ENCODE measurements around the gene RPL22L1.
"Not testable (repeated sequence)": the region's sequence is repeated elsewhere in the genome, so short reads cannot be mapped to it uniquely, and the experiment has no call there.

The RPL22L1 gene

GRCh38 chr3:170877311-170877710 lies 7.3 kb upstream of the RPL22L1 start:
- not testable (repeated sequence) for DNase-seq

DNA sequence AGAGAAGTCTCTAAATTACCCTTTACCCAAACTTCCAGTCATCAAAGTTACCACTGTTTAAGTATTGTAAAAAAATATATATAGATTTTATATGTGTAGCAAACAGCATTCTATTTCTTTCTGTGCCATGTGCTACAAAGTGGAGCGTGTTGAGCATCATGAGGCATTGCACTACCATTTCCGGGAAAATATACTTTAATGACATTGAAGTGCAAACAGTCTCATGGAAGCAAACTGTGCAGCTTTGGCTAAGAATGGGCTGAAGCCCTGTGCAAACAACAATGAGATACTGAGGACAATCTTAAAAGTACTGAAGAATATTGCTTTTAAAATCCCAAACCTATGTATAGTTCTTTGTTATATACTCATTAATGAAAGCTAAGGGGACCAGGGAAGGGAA lies 6.5 kb upstream of the RPL22L1 start:
- no peak for DNase-seq

DNA sequence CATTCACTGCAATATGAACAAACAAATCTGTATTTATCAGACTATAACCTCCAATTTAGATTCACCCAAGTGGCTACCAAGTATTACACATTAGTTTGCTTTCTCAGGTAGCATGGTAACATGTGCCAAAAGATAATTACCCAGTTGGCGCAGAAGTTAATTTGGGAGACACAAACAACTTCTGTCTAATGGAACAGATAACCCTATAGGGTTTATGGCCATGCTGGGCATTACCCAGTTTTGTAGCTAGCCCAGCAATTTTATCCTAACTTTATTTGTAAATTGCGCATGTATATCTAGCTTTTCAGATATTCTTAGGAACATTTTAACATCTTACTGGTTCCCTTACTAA lies 780 bp downstream of the RPL22L1 start:
- DNase-seq: no peak

GRCh38 chr3:170868577-170869238 lies 1.3 kb downstream of the RPL22L1 start:
- DNase-seq: no peak

GRCh38 chr3:170867143-170867937 lies 2.7 kb downstream of the RPL22L1 start:
- no peak for DNase-seq

- DNase-seq: no peak
These were observed 3.5 kb downstream of the RPL22L1 start for GRCh38 chr3:170866499-170866898.

DNA sequence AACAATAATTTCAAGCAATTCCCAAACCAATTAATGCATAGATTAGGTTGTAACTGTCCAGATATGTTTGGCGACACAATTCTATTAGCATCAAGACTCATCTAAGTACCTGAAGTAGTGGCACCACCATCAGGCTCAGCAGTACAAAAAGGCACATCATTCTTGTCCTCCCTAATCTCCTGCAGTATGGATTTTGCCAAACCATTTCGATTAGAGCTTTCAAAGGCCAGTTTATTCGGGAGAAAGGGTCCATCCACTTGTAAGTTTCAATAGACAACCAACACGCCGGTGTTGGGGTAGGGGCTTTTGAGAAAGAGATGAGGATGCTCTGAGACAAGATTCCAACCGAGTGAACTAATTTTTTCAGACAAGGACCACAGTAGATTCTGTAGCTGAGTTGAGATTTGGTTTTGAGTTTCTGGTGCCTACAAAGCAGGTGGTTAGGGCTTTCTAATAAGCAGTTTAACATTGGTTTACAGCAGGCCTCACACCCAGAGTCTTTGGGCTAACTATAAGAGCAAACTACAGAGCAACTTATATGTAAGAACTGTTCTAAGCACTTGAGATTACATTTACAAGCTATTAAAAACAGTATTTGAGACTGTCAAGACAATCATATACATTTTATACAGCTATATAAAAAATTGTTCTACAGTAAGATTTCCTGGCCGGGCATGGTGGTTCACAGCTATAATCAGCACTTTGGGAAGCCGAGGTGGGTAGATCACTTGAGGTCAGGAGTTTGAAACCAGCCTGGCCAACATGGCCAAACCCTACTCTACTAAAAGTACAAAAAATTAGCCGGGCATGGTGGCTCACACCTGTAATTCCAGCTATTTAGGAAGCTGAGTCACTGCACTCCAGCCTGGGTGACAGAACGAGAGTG lies 4.5 kb downstream of the RPL22L1 start:
- no peak for DNase-seq

DNA sequence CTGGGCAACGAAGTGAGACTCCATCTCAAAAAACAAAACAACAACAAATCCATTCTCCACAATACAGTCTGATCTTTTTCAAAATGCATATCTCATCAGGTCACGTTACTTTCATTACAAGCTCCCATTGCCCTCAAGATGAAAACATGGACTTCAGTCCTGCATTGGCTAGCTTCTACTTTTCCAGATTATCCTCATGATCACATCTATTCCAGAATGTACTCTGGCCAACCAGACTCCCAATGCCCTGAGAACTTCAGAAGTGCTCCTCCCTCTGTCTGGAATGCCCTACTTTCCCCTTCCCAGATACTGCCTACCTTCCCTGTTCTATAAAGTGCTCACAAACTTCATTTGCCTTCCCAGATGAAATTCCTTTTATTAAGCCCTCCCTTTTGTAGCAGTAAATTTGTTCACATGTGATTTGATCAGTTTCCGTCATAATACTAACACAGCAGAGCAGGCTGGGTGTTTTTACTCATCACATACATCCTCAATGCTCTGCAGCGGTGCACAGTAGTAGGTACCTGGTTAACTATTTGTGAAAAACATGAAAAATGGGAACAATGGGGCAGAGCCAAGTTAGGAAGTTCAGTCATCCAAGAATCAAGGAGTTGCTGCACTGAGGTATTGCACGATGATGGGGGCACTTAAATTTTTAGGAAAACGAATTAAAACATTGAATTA lies 5.3 kb downstream of the RPL22L1 start:
- no peak for DNase-seq

GRCh38 chr3:170863816-170864215 lies 6.2 kb downstream of the RPL22L1 start:
- DNase-seq: no peak

GRCh38 chr3:170862618-170863374 lies 7.2 kb downstream of the RPL22L1 start:
- no peak for DNase-seq

- no peak for DNase-seq
These were observed 11.4 kb downstream of the RPL22L1 start for GRCh38 chr3:170858599-170858998.

DNA sequence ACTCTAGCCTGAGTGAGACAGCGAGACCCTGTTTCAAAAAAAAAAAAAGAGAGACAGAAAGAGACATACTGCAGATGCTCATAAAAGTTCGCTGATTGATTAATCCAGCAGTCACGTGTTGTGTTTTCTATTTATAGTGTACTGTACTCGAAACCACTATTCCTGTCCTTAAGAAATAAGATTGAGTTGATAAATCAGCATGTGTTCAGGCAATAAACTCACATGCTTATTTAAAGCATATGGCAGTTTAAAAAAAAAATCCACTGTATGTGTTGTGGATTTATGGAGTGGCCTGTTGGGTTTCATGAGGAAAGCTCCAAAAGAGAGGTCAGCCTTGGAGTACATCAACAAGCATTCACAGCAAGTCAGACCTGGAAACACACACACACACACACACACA lies 17.7 kb downstream of the RPL22L1 start:
- DNase-seq: no peak

DNA sequence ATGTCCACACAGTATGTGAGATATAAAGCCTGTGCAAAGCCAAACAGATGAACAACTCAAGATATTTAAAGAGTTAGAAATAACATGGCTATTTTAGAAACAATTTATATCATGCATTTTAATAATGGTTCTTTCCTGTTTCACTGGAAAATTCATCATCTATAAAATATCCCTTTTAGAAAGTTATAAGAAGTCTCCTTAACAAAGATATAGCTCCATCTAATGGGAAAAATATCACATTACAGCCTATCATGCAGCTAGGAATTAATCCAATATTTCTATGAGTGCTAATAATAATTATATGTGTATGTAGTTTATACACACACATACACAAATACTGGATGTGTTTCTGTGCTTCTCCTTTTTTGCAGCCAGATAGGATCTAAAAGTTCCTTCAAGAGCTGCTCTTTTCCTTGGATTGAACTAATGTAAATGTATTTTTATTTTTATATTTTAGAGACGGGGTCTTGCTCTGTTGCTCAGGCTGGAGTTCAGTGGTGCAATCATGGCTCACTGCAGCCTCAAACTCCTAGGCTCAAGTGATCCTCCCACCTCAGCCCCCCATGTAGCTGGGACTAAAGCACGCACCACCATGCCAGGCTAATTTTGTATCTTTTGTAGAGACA lies 21.6 kb downstream of the RPL22L1 start:
- DNase-seq: no peak

- no peak for DNase-seq
These were observed 25.6 kb downstream of the RPL22L1 start for GRCh38 chr3:170844377-170844776.

DNA sequence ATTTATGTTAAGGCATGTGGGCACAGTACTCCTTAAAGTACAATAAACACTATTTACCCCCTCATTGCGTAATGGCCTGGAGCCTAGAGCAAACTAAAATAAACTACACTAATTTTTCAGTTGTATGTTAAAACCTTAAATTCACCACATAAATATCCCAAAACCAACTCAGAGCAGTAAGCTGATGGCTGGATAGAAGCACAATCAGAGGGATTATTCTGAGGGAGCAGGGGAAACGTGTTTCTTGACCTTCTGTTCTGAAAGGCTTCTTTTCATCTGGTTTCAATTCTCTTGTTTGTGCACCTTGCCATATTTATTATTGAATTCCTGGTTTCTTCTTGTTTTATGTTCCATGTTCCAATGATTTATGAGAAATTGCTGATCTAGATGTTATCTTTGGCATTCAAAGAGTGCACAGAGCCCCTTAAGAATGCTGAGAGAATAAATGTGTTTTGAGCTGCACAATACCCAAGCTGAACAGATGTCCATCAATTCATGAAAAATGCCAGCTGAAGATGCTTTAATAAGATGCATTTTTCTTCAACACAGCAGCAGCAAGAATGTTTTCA lies 29.6 kb downstream of the RPL22L1 start:
- DNase-seq: no peak

- DNase-seq: no peak
These were observed 30.4 kb downstream of the RPL22L1 start for GRCh38 chr3:170839518-170840100.

DNA sequence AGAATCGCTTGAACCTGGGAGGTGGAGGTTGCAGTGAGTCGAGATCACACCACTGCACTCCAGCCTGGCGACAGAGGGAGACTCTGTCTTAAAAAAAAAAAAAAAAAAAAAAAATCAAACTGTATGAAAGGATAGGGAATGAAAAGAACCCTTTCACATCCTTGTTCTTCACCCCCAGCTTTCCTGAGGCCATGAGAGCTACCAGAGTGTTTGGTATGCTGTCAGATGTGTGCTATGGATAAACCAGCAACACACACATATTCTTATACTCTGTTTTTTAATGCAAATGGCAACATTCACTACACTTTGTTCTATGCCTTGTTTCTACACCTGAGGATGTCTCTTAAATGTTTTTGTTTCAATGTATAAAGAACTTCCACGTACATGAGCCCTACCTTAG lies 33.5 kb downstream of the RPL22L1 start:
- no peak for DNase-seq

DNA sequence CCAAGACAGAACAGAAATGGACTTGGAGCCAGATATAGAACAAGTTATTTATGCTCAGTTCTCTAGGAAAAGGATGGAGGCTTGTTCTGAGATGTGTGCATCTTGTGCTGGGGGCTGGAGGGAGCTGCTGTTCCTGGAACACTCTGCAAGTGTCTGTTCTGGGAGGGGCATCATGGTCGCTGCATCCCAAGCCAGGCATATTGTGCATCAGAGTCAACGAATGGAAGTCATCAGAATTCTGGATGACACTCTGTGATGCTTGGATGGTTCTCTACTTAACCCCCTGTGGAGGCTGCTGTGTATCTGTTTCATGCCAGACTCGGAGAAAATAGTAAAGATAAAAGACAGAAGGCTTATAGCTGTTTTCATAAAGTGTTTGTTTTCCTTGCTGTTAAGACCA lies 34.7 kb downstream of the RPL22L1 start:
- DNase-seq: no peak

GRCh38 chr3:170830580-170830979 lies 39.4 kb downstream of the RPL22L1 start:
- DNase-seq: no peak

GRCh38 chr3:170829546-170830272 lies 40.3 kb downstream of the RPL22L1 start:
- no peak for DNase-seq
